ENCODE results near the gene SUMO4. TPM values are rescaled to one million over a fixed set of nuclear protein-coding genes. Genes with fewer than 3 reads are reported as not detected.

The SUMO4 gene
- total and polyA plus RNA-seq, 2 of the 8 experiments (the other 6 are each of a cell fraction or from before 2014, with no cell fraction given) = 0.09 to 1.3 TPM

DNA sequence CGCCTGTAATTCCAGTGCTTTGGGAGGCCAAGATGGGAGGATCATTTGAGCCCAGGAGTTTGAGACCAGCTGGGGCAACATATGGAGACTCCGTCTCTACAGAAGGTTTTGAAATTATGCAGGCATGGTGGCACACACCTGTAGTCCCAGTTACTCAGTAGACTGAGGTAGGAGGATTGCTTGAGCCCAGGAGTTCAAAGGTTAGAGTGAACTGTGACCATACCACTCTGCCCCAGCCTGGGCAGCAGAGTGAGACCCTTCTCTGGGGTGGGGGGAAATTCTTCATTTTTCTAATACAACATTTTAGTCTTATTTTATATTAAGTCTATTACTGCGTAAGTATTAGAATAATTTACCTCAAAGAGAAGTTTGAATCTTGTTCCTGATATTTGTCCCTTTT is 20.1 kb upstream of the SUMO4 start:
- Histone ChIP-seq H3K4ac (replicated peaks; ENCODE audit: insufficient read length, low read depth, low read length) (no peak overlapping the region), H3K18ac (ENCODE audit: extremely low read depth, low read length) (no peak overlapping the region), H3K9me3 (ENCODE audit: insufficient read depth in 2 of 2, low read depth in 1 of 2, low read length in 1 of 2) (no peaks in the 10 kb centered on the region), H2BK120ac (replicated peaks; ENCODE audit: low read depth, low read length) (no peak overlapping the region), H2BK15ac (ENCODE audit: low read length) (no peak overlapping the region), H3K36me3 (ENCODE audit: control insufficient read depth in 2 of 4, insufficient read depth in 4 of 4, low read length in 3 of 4) (peaks cover 10 to 35% (median 24%) of the 10 kb centered on the region in 4 experiments; a peak in 7 of 8 replicates), H2AFZ (ENCODE audit: low read length) (no peak overlapping the region), H2BK5ac (ENCODE audit: low read depth, low read length) (no peak overlapping the region), H3K79me1 (ENCODE audit: low read depth, low read length) (no peaks in the 10 kb centered on the region), H4K5ac (ENCODE audit: insufficient read length, low read depth, low read length) (no peak overlapping the region), H3K23ac (ENCODE audit: insufficient read length) (no peak overlapping the region), H2BK12ac (ENCODE audit: low read depth, low read length) (no peak overlapping the region), H3K27me3 (replicated peaks in 1 of 4; ENCODE audit: control insufficient read depth in 3 of 4, extremely low read depth in 1 of 4, insufficient read depth in 3 of 4, low read length in 3 of 4) (no peaks in the 10 kb centered on the region), H3K14ac (ENCODE audit: insufficient read length) (no peak overlapping the region), H3K4me2 (ENCODE audit: insufficient read depth in 1 of 2, low read depth in 2 of 2, low read length in 2 of 2) (no peak overlapping the region), H3K4me3 (ENCODE audit: extremely low read depth in 1 of 4, insufficient read depth in 2 of 4, low read depth in 3 of 4, low read length in 4 of 4) (no peak overlapping the region), H3K9ac (replicated peaks in 1 of 4; ENCODE audit: extremely low read depth in 1 of 4, low read depth in 3 of 4, low read length in 3 of 4) (no peak overlapping the region), H3K23me2 (ENCODE audit: low read depth, low read length) (no peaks in the 10 kb centered on the region), H4K91ac (replicated peaks; ENCODE audit: insufficient read length, low read length) (no peak overlapping the region), H4K20me1 (replicated peaks in 1 of 2; ENCODE audit: control insufficient read depth in 1 of 2, insufficient read depth in 2 of 2, low read length in 2 of 2) (no peaks in the 10 kb centered on the region), H3K4me1 (replicated peaks in 1 of 4; ENCODE audit: control insufficient read depth in 3 of 4, insufficient read depth in 4 of 4, low read length in 3 of 4) (no peaks in the 10 kb centered on the region), H3K79me2 (ENCODE audit: control insufficient read depth in 1 of 2, insufficient read depth in 2 of 2, low read length in 2 of 2) (peaks cover 0 to 14% of the 10 kb centered on the region in 2 experiments; a peak in 2 of 4 replicates), H2BK20ac (ENCODE audit: low read length) (no peak overlapping the region), H3K56ac (replicated peaks; ENCODE audit: insufficient read length, low read depth, low read length) (no peak overlapping the region), H3K27ac (ENCODE audit: low read depth, low read length) (no peak overlapping the region), H4K8ac (ENCODE audit: extremely low read depth, insufficient read depth, low read length) (no peak overlapping the region), H2AK5ac (ENCODE audit: low read depth, low read length) (no peak overlapping the region)
- POLR2A ChIA-PET (ENCODE audit: partially characterized antibody) = no interaction called here
- CTCF ChIA-PET (ENCODE audit: partially characterized antibody) = no interaction called here
- FAIRE-seq (no peak), DNase-seq (ENCODE audit: low read depth in 1 of 2, low spot score in 2 of 2) (no peak)
- WGBS, 2 experiments (ENCODE audit: extremely low coverage in 1 of 2, insufficient coverage in 1 of 2, insufficient read length in 1 of 2, insufficient replicate concordance in 2 of 2, low coverage in 1 of 2, low lambda C conversion rate in 2 of 2, missing lambda C conversion rate in 1 of 2) = 89% methylated on average over 3 of the region's 3 CpGs; no CpG with 5 or more reads in 1 of the 2 experiments
- TF ChIP-seq ATF3 (IDR thresholded peaks at IDR 0.05; ENCODE audit: insufficient read depth, low read depth, low read length) = no peak
- no peak for TF ChIP-seq GABPA (IDR thresholded peaks at IDR 0.05; ENCODE audit: borderline replicate concordance, insufficient read depth, low read length)
- TF ChIP-seq ZNF274 (IDR thresholded peaks at IDR 0.05; ENCODE audit: borderline replicate concordance, extremely low read depth, low read length) = no peak
- no peak for TF ChIP-seq POU5F1 (IDR thresholded peaks at IDR 0.05; ENCODE audit: low read depth, low read length)
- TF ChIP-seq JUN (IDR thresholded peaks at IDR 0.05; ENCODE audit: low read depth, low read length) = no peak
- no peak for TF ChIP-seq E2F6 (IDR thresholded peaks at IDR 0.05)
- TF ChIP-seq POLR2AphosphoS5 (IDR thresholded peaks at IDR 0.05; ENCODE audit: low read depth, low read length) = no peak
- no peak for TF ChIP-seq SP4 (IDR thresholded peaks at IDR 0.05; ENCODE audit: low read length)
- no peak for TF ChIP-seq RNF2 (IDR thresholded peaks at IDR 0.05; ENCODE audit: borderline replicate concordance, low read depth, low read length, missing control alignments, poor library complexity, severe bottlenecking)
- no peak for TF ChIP-seq EGR1 (IDR thresholded peaks at IDR 0.05; ENCODE audit: borderline replicate concordance, low read depth, low read length)
- TF ChIP-seq BACH1 (IDR thresholded peaks at IDR 0.05; ENCODE audit: low read length) = no peak
- no peak for TF ChIP-seq BCL11A (IDR thresholded peaks at IDR 0.05; ENCODE audit: low read depth in 2 of 2, low read length in 2 of 2)
- TF ChIP-seq PHF8 (conservative IDR thresholded peaks at IDR 0.05; ENCODE audit: low read depth, low read length) = no peak
- no peak for TF ChIP-seq SUZ12 (IDR thresholded peaks at IDR 0.05; ENCODE audit: low read length)

Data from H1 (cell line).